Stimulated activated CD8-positive, alpha-beta memory T cell treated with anti-CD3 and anti-CD28 coated beads, Interleukin-12 subunit alpha, Interleukin-12 subunit beta, amount 100 ng/mL, for 4 hours (primary cell): Measurements from ENCODE around the gene HMGB3.
"Not testable (repeated sequence)": the region's sequence is repeated elsewhere in the genome, so short reads cannot be mapped to it uniquely, and the experiment has no call there.

Experiments used
- DNase-seq: peaks from one replicate; pipeline ENCODE4 v3.0.0-alpha.2; 2020; ENCODE audit warnings: low read depth

Gene HMGB3

GRCh38 chrX:150982788-150983520, at the start of gene HMGB3:
HMGB3 (plus strand) TSS chrX:150983335; CDS start chrX:150985600, 2,265 bp downstream.
- DNase-seq, result peak; percentile 45

- DNase-seq, result no peak
Measured at GRCh38 chrX:150933945-150934350, 49.2 kb upstream of the HMGB3 start.

- no peak for DNase-seq
Measured at GRCh38 chrX:150934453-150934852, 48.7 kb upstream of the HMGB3 start.

GRCh38 chrX:150935467-150935866, 47.7 kb upstream of the HMGB3 start:
- DNase-seq, result no peak

GRCh38 chrX:150936556-150936955, 46.6 kb upstream of the HMGB3 start:
- DNase-seq, result no peak

- no peak for DNase-seq
Measured at GRCh38 chrX:150940844-150941495, 42.2 kb upstream of the HMGB3 start.

- DNase-seq, result no peak
Measured at GRCh38 chrX:150941580-150941979, 41.6 kb upstream of the HMGB3 start.

GRCh38 chrX:150942942-150943594, 40.1 kb upstream of the HMGB3 start:
- DNase-seq, result no peak

GRCh38 chrX:150944233-150944632, 38.9 kb upstream of the HMGB3 start:
- DNase-seq, result no peak

GRCh38 chrX:150954951-150955350, 28.2 kb upstream of the HMGB3 start:
- DNase-seq, result no peak

- DNase-seq, result no peak
Measured at GRCh38 chrX:150955590-150955989, 27.5 kb upstream of the HMGB3 start.

- no peak for DNase-seq
Measured at GRCh38 chrX:150958177-150958576, 25.0 kb upstream of the HMGB3 start.

GRCh38 chrX:150959557-150959956, 23.6 kb upstream of the HMGB3 start:
- no peak for DNase-seq

GRCh38 chrX:150961631-150962030, 21.5 kb upstream of the HMGB3 start:
- no peak for DNase-seq

- not testable (repeated sequence) for DNase-seq
Measured at GRCh38 chrX:150964416-150964815, 18.7 kb upstream of the HMGB3 start.

GRCh38 chrX:150966235-150966634, 16.9 kb upstream of the HMGB3 start:
- no peak for DNase-seq

- DNase-seq, result no peak
Measured at GRCh38 chrX:150966742-150967141, 16.4 kb upstream of the HMGB3 start.

GRCh38 chrX:150967786-150968185, 15.3 kb upstream of the HMGB3 start:
- no peak for DNase-seq

- DNase-seq, result no peak
Measured at GRCh38 chrX:150968862-150969720, 14.0 kb upstream of the HMGB3 start.

GRCh38 chrX:150972450-150972849, 10.7 kb upstream of the HMGB3 start:
- DNase-seq, result no peak

- no peak for DNase-seq
Measured at GRCh38 chrX:150975655-150976390, 7.3 kb upstream of the HMGB3 start.
